NCI-H1694 treated with DMSO at 0.1 percent for 48 hours (cell line): ENCODE results near the gene MLLT11.
A peak's percentile ranks its signal among the peaks of the same experiment; 100 is the strongest.
"Not testable (repeated sequence)": the region's sequence is repeated elsewhere in the genome, so short reads cannot be mapped to it uniquely, and the experiment has no call there.

Experiments used
- DNase-seq: peaks from one replicate; lab custom pipeline; 2025; lab: John Stamatoyannopoulos, UW

MLLT11 gene

DNA sequence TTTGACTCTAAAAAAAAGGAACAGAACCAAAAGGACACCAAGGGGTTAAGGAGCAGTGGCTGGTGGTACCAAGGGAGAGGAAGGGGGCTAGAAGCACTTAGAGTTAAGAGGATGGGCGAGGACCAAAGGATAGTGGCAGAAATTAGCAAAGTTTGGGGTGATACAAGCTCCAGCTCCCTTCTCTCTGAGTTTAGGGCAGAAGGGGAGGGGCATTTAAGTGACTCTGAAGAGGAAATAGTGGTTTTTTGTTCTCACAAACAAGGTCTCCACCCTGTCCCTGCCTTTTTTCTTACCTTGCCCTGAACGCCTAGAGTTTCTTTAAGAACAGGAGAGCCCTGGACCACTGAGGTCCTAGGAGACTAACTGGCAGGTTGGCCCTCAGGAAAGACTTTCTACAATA, 4.0 kb upstream of the MLLT11 start:
- DNase-seq, result no peak

DNA sequence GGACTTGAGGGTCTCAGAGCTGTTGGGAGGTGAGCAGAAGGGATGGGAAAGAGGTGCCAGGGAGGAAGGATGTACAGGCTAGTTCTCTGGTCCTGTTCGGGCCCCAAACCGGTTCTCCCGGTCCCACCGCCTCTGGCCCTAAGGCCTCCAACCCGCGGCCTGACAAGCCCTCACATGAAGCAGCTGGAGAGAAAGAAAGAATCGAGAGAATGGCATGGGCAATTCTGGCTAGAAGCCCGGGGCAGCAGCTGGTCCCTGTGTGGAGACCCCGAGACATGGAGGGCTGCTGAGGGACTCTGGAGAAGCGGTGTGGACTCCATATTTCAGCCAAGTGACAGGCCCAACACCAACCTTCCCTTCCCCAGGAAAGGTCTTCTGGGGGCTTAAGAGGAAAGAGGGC, 1.5 kb upstream of the MLLT11 start:
- DNase-seq, result peak; percentile 32

DNA sequence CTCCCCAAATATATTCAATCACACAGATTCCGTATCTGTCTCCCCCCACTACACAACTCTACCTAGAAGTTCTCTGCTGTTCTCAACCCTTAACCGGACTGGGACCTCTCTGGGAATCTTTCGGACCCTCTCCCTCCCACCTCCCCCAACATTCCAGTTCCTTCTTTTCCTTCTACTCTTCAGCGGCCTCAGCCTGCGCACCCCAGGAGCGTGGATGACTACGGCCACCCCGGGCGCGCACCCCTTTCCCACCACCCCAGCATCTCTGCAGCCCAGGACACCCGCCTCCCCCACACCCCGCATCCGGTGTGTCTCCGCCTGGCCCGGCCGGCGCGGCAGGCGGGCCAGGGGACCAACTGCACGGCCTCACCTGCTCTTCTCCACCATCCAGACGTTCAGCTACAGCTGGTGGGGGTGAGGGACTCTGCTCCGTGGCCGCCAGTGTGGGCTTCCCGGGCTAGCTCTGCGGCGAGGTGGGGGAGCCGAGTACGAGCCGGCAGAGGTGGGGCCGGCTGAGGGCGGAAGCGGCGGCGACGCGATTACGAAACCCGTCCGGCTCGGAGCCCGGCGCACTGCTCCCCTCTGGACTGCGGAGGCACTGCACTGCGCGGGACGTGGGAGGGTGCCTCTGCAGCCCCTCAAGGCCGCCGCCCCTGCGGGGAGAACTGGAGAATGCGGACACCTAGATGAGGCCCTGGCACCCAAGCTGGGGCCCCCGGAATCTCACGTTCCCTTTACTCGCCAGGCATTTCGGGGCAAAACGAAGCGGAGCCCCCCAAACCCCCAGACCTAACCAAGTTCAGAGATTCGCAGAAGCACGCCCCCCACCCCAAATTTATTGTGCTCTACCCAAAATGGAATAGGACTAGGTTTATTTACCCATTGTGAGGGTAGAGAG, 839 bp upstream of the MLLT11 start, which contains the start of gene CDC42SE1:
Gene CDC42SE1 (minus strand): TSS at position 514 of the 898 bp plus-strand sequence. CDS start 3,892 bp downstream, outside the sequence.
- DNase-seq, result peak; percentile 91

DNA sequence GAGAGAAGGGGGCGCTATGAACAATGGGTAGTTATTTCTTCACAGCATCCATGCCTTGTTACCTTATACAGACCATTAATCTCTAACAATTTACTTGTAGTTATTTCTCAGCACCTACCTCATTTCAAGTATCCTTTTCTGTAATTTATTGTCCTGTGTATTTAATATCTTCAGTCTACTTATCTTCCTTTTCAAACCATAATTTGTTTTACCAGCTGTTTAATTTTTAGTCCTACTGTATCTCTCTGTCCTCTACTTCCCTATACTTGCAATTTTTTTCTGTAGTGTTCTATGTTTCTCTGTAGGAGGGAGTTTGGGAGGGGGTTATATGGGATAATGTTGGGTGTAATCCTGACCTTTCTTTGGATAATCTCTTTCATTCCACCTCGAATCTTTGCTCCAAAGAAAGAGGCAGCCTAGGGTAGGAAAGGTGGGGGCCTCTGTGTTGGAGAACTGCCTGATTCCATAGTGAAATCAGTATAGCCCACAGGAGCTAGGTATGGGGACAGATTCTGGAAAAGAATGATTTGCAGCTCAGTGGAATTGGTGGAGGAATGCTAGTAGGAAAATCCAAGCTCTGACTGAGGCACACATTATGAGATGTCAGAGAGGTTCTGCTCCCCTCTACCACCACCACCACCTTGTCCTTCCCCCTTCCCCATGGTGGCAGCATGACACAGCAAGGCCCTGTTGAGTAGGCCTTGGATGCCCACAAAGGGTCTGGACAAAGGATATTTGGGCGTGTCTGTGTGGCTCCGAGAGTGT, 642 bp downstream of the MLLT11 start:
- peak; percentile 59 for DNase-seq

DNA sequence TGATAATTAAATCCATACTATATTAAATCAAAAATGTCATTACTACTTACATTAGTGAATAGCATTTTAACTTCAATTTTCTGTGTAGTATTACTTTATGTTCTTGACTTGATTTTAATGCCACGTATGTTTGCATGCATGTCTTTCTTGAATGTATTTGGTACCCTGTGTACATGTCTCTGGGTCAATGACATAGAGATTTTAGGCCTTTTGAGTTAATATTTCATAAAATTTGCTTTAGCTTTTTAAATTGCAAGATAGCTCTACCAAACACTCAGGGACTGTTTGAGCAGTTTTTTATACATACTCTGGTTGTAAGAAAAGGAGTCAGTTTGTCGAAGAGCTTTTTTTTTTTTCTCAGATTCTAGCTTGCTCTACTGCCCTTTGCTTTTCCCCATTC, 1.5 kb downstream of the MLLT11 start:
- DNase-seq, result peak; percentile 26

DNA sequence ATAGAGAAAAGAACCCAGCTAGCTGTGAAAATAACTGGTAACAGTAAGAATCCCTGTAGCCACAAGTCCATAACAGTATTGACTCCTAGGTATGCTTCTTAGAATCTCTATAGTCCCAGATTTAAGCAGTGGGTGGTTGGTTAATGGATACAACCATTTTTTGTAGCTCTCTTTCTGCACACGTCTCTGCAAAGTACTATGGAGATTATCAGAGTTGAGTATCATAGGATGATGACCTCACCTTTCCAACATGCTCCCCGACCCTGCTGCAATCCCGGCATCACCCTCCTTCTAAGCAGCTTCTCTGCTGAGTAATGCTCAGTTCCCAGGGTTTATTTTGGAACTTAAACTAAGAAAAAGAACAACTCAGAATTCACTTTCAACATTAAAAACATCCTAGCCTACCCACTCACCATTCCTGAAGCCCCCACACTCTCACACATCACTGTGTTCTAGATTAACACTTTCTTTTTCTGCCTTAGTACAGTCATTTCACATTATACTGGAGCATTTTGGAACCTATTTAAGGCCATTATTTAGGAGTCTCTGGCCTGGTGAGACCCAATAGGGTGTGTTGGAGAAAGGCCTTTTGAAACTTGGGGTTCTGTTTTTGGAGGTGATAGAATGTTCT, 2.7 kb downstream of the MLLT11 start:
- no peak for DNase-seq

DNA sequence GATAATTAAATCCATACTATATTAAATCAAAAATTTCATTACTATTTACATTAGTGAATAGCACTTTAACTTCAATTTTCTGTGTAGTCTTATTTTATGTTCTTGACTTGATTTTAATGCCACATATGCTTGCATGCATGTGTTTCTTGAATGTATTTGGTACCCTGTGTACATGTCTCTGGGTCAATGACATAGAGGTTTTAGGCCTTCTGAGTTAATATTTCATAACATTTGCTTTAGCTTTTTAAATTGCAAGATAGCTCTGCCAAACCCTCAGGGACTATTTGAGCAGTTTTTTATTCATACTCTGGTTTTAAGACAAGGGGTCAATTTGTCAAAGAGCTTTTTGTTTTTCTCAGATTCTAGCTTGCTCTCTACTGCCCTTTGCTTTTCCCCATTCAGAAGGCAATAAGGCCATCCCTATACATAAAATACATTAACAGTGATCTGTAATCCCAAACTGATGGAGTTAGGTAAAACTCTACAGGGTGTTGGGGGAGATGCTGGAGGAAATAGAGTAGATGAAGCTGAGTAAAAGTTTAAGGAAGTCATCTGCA, 5.0 kb downstream of the MLLT11 start:
- DNase-seq, result no peak

DNA sequence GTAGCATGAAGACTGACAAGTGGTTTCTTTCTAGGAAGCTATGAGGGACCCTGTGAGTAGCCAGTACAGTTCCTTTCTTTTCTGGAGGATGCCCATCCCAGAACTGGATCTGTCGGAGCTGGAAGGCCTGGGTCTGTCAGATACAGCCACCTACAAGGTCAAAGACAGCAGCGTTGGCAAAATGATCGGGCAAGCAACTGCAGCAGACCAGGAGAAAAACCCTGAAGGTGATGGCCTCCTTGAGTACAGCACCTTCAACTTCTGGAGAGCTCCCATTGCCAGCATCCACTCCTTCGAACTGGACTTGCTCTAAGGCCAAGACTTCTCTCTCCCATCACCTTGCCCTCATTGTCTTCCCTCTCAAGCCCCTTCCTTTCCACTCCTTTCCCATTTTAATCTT, 7.0 kb downstream of the MLLT11 start:
- DNase-seq, result no peak

DNA sequence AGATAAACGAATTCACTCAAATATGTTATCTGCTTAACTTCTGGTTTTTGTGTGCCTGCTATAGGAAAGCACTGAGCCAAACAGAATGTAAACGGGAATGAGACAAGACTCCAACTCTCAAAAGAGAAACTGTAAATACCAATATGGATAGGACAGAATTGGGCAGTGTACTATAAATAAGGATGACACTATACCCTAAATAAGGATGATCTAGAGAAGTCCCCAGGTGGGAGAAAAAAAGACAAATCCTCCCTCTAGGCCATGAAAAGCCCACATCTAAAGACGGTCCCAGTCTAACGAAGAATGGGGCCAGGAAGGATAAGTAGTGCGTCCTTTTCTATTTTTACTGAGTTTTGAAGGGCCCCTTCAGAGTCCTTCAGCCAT, 8.9 kb downstream of the MLLT11 start:
- no peak for DNase-seq

DNA sequence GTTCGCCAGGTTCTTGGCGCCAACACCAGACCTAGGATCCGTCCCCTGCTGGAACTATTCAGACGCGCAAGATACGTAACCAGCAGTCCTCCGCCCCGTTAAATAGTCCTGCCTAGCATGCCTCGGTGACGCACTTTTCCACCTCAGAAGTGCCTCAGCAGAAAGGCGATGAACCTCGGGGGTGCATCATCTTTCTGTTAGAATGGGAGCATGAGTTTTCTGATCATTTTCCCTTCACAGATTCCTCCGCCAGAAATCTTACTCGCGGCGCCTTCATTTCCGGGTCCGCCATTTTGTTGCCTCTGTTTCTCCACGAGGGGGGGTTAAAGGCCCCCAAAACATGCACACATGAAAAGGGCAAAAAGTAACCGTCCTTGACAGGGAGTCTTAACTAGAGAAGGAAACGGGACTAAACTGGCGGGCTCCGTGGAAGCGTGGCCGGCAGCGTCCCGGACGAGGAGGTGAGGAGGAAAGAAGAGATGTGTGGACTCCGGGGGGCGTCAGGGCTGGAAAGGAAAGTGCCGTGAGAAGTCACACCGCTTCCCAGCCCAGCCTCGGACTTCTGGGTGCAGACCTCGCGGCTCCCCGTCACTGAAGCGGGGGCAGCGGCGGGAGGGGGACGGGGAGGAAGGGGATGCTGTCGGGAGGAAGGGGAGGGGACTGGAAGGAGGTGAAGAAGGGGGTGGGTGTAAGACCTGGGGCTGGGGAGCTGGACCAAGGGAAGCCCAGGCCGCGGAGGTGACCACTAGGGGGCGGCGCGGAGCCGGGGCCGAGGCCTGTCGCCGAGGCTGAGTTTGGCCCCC, 10.5 kb downstream of the MLLT11 start, which contains the start of gene GABPB2:
Gene GABPB2 (plus strand): TSS at position 288 of the 803 bp plus-strand sequence. CDS start 17,429 bp downstream, outside the sequence.
- DNase-seq, result peak; percentile 94

DNA sequence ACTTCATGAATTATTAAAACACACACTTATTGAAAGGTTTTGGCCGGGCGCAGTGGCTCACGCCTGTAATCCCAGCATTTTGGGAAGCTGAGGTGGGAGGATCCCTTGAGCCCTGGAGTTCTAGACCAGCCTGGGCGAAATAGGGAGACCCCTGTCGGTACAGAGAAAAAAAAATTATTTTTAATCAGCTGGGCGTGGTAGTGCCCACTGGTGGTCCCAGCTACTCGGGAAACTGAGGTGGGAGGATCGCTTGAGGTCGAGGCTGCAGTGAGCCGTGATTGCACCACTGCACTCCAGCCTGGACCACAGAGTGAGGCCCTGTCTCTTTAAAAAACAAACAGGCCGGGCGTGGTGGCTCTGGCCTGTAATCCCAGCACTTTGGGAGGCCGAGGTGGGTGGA, 12.0 kb downstream of the MLLT11 start:
- DNase-seq, result no peak

DNA sequence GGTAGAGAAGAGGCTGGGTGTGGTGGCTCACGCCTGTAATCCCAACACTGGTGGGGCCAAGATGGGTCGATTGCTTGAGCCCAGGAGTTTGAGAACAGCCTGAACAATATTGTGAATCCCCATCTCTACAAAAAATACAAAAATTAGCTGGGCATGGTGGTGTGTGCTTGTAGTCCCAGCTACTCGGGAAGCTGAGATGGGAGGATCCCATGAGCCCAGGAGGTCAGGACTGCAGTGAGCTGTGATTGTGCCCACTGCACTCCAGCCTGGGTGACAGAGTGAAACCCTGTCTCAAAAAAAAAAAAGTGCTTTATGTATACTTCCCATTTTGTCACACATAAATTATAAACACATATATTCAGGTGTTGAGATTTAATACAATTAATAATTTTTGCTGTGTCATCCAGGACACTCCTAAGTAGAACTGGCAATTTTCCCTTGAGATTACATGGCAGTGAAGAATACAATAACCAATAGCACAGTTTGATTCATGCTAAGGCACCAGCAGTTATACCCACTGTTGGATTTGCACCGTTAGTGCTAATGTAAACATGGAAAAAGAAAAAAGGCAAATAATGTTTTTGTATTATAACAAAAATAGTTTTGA, 25.9 kb downstream of the MLLT11 start:
- DNase-seq, result no peak

DNA sequence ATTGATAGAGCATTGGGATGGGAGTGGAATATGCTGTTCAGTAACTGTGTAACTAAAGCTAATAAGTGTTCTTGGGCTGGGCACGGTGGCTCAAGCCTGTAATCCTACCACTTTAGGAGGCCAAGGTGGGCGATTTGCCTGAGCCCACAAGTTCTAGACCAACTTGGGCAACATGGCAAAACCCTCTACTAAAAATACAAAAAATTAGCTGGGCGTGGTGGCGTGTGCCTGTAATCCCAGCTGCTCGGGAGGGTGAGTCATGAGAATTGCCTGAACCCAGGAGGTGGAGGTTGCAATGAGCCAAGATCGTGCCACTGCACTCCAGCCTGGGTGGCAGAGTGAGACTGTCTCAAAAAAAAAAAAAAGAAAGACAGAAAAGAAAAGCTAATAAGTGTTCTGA, 37.2 kb downstream of the MLLT11 start:
- not testable (repeated sequence) for DNase-seq

DNA sequence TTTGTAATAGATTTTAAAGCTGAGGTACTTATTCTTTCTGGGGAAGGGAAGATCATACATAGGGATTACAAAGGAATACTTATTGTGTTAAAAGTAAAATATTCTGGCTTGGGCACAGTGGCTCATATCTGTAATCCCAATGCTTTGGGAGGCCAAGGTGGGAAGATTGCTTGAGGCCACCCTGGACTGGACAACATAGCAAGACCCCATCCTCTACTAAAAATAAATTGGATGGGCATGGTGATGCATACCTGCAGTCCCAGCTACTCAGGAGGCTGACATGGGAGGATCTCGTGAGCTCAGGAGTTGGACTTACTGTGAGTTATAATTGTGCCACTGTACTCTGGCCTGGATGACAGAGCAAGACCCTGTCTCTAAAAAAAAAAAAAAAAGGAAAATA, 37.9 kb downstream of the MLLT11 start:
- no peak for DNase-seq

DNA sequence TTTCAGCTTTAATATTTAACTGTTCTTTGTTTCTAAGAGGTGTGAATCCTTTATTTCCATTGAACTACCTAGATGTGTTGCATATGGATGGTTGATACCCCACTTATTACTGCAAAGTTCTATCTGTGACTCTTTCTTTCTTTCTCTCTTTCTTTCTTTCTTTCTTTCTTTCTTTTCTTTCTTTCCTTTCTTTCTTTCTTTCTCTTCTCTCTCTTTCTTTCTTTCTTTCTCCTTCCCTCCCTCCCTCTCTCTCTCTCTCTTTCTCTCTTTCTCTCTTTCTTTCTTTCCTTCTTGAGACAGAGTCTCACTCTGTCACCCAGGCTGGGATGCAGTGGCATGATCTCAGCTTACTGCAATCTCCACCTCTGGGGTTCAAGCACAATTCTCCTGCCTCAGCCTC, 44.4 kb downstream of the MLLT11 start:
- DNase-seq, result no peak

DNA sequence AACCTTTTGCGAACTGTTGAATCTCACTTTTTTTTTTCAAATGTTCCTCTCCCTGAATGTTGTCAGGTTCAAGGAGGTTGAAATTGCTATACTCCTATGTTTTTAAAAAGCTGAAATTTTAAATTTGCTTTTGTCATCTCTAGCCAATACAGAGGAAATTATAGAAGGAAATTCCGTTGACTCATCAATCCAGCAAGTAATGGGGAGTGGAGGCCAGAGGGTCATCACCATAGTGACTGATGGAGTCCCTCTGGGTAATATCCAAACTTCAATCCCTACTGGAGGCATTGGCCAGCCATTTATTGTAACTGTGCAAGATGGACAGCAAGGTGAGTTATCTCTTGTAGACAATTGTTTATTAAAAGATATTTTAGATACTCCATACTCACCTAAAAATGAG, 46.7 kb downstream of the MLLT11 start:
- no peak for DNase-seq

DNA sequence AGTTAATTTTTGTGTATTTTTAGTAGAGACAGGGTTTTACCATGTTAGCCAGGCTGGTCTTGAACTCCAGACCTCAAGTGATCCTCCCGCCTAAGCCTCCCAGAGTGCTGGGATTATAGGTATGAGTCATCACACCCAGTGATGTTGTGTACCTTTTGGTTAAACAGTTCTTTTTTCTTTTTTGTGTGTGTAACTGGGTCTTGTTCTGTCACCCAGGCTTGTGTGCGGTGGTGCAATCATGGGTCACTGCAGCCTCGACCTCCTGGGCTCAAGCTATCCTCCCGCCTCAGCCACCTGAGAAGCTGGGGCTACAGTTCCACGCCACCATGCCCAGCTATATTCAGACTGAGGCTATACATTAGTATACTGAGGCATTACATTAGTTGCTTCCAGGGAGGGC, 48.1 kb downstream of the MLLT11 start:
- no peak for DNase-seq

DNA sequence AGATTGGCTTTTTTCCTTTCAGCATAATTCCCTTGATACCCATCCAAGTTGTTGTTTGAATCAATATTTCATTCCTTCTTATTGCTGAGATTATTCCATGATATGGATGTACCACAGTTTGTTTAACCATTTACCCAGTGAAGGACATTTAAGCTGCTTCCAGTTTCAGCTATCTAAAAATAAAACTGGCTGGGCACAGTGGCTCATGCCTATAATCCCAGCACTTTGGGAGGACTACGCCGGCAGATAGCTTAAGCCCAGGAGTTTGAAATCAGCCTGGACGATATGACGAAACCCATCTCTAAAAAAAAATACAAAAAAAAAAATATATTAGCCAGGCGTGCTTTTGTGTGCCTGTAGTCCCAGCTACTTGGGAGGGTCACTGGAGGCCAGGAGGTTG, 53.7 kb downstream of the MLLT11 start:
- DNase-seq, result no peak
